Measurements from ENCODE around the gene CD79B. TPM values are rescaled to one million over a fixed set of nuclear protein-coding genes. Genes with fewer than 3 reads are reported as not detected.
"Not testable (repeated sequence)": the region's sequence is repeated elsewhere in the genome, so short reads cannot be mapped to it uniquely, and the experiment has no call there.

Gene CD79B
- total RNA-seq, 1 donor from 2014 or later: 0.25 TPM

- H4K20me1 ChIP-seq (ENCODE audit: insufficient read depth, low read length); H3K27me3 ChIP-seq (ENCODE audit: insufficient read depth, low read length); H2AFZ ChIP-seq (ENCODE audit: low read depth, low read length); DNase-seq (ENCODE audit: low read depth); H3K36me3 ChIP-seq (ENCODE audit: insufficient read depth, low read length); H3K4me1 ChIP-seq (ENCODE audit: insufficient read depth, low read length); H3K27ac ChIP-seq (ENCODE audit: low read depth, low read length); FAIRE-seq; H3K9me3 ChIP-seq (ENCODE audit: insufficient read depth, low read depth, low read length); H3K4me2 ChIP-seq (ENCODE audit: low read length); H3K9ac ChIP-seq (ENCODE audit: low read length); H3K4me3 ChIP-seq (ENCODE audit: insufficient read depth, low read depth, low read length); H3K79me2 ChIP-seq (ENCODE audit: insufficient read depth, low read length); H3K36me3 Mint-ChIP-seq (ENCODE audit: low read depth, unreplicated experiment); H3K4me3 Mint-ChIP-seq (ENCODE audit: unreplicated experiment); H3K4me1 Mint-ChIP-seq (ENCODE audit: low read depth, unreplicated experiment); H3K27ac Mint-ChIP-seq (ENCODE audit: unreplicated experiment); H3K9me3 Mint-ChIP-seq (ENCODE audit: unreplicated experiment): not testable (repeated sequence)
- H3K27me3 Mint-ChIP-seq (ENCODE audit: low read depth, unreplicated experiment): peaks cover 16% of the 10 kb centered on the region
Measured at GRCh38 chr17:63882626-63883126, 49.5 kb downstream of the CD79B start.

- peaks cover 11% of the 10 kb centered on the region for H3K27me3 Mint-ChIP-seq (ENCODE audit: low read depth, unreplicated experiment)
- Histone ChIP-seq H3K27ac (ENCODE audit: low read depth, low read length) (no peak within 1 kb of the TSS), H3K4me2 (ENCODE audit: low read length) (no peak within 1 kb of the TSS), H3K4me3 (ENCODE audit: insufficient read depth, low read depth, low read length) (no peak within 1 kb of the TSS), H3K79me2 (ENCODE audit: insufficient read depth, low read length) (no peaks in the 10 kb centered on the region), H4K20me1 (ENCODE audit: insufficient read depth, low read length) (no peaks in the 10 kb centered on the region), H3K9ac (ENCODE audit: low read length) (no peak within 1 kb of the TSS), H3K9me3 (ENCODE audit: insufficient read depth, low read depth, low read length) (no peaks in the 10 kb centered on the region), H3K36me3 (ENCODE audit: insufficient read depth, low read length) (no peaks in the 10 kb centered on the region), H3K27me3 (ENCODE audit: insufficient read depth, low read length) (no peaks in the 10 kb centered on the region), H3K4me1 (ENCODE audit: insufficient read depth, low read length) (no peaks in the 10 kb centered on the region), H2AFZ (ENCODE audit: low read depth, low read length) (no peak within 1 kb of the TSS)
- no peak for DNase-seq (ENCODE audit: low read depth)
- no peak within 1 kb of the TSS for H3K4me3 Mint-ChIP-seq (ENCODE audit: unreplicated experiment)
- no peak within 1 kb of the TSS for H3K27ac Mint-ChIP-seq (ENCODE audit: unreplicated experiment)
- H3K36me3 Mint-ChIP-seq (ENCODE audit: low read depth, unreplicated experiment): peaks cover 3% of the 10 kb centered on the region
- TF ChIP-seq EZH2 (IDR thresholded peaks at IDR 0.05; ENCODE audit: insufficient read depth, low read length) (no peak), CTCF (IDR thresholded peaks at IDR 0.05; ENCODE audit: insufficient read depth, low read depth, low read length) (peak; percentile 57)
- FAIRE-seq: no peak
- no peaks in the 10 kb centered on the region for H3K9me3 Mint-ChIP-seq (ENCODE audit: unreplicated experiment)
- H3K4me1 Mint-ChIP-seq (ENCODE audit: low read depth, unreplicated experiment): peaks cover 1% of the 10 kb centered on the region
Measured at GRCh38 chr17:63881935-63882601, 50.1 kb downstream of the CD79B start, which contains the start of gene GH2. TSS of gene GH2 (minus strand) at chr17:63881944. CDS start at chr17:63881801, 143 bp downstream.

GRCh38 chr17:63881337-63881736, 50.8 kb downstream of the CD79B start:
- not testable (repeated sequence) for H3K9me3 Mint-ChIP-seq (ENCODE audit: unreplicated experiment); H3K4me3 Mint-ChIP-seq (ENCODE audit: unreplicated experiment); H3K36me3 Mint-ChIP-seq (ENCODE audit: low read depth, unreplicated experiment); H3K27ac ChIP-seq (ENCODE audit: low read depth, low read length); H3K4me3 ChIP-seq (ENCODE audit: insufficient read depth, low read depth, low read length); H2AFZ ChIP-seq (ENCODE audit: low read depth, low read length); H3K9me3 ChIP-seq (ENCODE audit: insufficient read depth, low read depth, low read length); FAIRE-seq; H3K36me3 ChIP-seq (ENCODE audit: insufficient read depth, low read length); H3K4me1 Mint-ChIP-seq (ENCODE audit: low read depth, unreplicated experiment); DNase-seq (ENCODE audit: low read depth); H3K79me2 ChIP-seq (ENCODE audit: insufficient read depth, low read length); H3K27me3 ChIP-seq (ENCODE audit: insufficient read depth, low read length); H3K4me2 ChIP-seq (ENCODE audit: low read length); H4K20me1 ChIP-seq (ENCODE audit: insufficient read depth, low read length); H3K9ac ChIP-seq (ENCODE audit: low read length); H3K4me1 ChIP-seq (ENCODE audit: insufficient read depth, low read length); H3K27ac Mint-ChIP-seq (ENCODE audit: unreplicated experiment)
- H3K27me3 Mint-ChIP-seq (ENCODE audit: low read depth, unreplicated experiment): peaks cover 11% of the 10 kb centered on the region

Measured in astrocyte (in vitro differentiated cells and primary cell).